GM18505 (cell line): ENCODE measurements around the gene P4HTM.

Source experiments
- ATAC-seq: cut with Tn5 transposase; IDR thresholded peaks from one replicate; pipeline ENCODE4 v1.9.1; 2021; ENCODE audit not compliant: unreplicated experiment
- POLR2A ChIP-seq: IDR thresholded peaks from 4 replicates; pipeline ENCODE4 v1.6.1; 2011; ENCODE audit warnings: borderline replicate concordance; ENCODE audit not compliant: insufficient read depth, insufficient read length; ENCODE audit errors: extremely low read depth

P4HTM gene, protein sequence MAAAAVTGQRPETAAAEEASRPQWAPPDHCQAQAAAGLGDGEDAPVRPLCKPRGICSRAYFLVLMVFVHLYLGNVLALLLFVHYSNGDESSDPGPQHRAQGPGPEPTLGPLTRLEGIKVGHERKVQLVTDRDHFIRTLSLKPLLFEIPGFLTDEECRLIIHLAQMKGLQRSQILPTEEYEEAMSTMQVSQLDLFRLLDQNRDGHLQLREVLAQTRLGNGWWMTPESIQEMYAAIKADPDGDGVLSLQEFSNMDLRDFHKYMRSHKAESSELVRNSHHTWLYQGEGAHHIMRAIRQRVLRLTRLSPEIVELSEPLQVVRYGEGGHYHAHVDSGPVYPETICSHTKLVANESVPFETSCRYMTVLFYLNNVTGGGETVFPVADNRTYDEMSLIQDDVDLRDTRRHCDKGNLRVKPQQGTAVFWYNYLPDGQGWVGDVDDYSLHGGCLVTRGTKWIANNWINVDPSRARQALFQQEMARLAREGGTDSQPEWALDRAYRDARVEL

DNA sequence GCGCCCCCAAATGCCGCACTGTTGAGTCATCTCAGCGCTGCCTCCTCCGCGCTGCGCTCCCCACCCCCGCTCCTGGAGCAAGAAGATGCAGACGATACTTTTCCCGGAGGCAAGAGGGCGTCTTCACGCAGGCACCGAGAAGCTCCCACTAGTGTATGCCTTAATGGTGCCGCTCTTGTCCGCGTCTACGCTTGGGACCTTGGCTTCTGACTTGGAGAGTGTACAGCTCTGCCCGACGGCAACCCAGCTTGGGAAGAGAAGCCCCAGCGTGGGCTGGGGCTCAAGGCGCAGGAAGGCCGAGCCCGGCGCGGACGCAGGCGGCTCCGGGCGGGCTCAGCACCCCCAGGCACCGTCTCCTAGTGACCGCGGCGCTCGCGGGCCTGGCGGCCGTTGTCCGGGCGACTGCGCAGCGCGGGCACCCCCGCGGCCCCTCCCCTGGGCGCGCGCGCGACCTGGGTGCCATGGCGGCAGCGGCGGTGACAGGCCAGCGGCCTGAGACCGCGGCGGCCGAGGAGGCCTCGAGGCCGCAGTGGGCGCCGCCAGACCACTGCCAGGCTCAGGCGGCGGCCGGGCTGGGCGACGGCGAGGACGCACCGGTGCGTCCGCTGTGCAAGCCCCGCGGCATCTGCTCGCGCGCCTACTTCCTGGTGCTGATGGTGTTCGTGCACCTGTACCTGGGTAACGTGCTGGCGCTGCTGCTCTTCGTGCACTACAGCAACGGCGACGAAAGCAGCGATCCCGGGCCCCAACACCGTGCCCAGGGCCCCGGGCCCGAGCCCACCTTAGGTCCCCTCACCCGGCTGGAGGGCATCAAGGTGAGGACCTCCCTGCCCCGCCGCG, at the start of gene P4HTM:
P4HTM (plus strand) TSS at position 446 of the 840 bp plus-strand sequence; CDS start at position 462, 16 bp downstream.
- ATAC-seq = peak; percentile 50
- TF ChIP-seq POLR2A = peak; percentile 49

DNA sequence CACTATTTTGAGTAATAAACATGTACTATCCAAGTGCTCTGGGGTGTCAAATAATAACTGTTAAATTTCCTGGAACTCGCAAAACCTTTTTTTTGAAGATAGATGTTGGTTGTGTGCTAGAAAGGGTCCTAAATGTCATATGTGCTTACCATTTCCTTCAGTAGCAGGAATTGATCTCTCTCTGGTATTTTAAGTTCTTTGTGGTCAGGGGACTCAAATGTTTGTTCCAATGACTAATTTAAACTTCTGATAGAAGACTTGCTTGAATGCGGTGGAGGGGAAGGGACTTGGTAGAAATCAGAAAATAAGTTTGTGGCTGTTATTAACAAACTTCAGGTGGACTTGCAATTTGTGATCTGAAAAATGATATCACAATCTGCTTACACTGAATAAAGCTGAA, 44.6 kb upstream of the P4HTM start:
- no peak for TF ChIP-seq POLR2A
- ATAC-seq = no peak

DNA sequence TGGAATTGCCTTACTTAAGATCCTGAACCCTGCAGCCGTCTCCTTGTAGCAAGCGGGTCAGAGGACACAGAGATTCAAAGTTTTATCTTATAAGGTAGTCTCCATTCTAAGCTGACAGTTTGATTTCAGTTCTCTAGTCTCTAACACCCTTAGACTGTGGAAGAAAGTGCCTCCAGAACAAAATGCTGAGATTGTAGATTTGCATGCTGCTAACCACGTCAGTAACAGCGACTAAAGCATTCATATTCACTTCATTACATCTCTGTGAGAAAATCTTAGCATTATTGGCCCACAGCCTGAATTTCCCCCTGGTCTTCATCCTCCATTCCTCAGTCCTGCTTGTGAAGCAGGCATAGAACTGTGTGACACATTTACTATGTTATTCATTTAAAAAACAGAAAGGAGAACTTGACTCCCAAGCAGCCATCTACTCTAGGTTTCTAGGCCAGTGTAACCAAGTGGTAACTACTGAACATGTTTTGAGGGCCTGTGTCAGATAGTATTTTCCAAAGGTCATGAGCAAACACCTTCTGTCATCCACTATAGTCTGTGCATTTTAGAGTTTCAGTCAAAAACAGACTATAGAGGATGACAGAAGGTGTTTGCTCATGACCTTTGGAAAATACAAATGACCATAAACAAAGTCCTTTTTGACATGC, 44.0 kb upstream of the P4HTM start:
- ATAC-seq = no peak
- no peak for TF ChIP-seq POLR2A

DNA sequence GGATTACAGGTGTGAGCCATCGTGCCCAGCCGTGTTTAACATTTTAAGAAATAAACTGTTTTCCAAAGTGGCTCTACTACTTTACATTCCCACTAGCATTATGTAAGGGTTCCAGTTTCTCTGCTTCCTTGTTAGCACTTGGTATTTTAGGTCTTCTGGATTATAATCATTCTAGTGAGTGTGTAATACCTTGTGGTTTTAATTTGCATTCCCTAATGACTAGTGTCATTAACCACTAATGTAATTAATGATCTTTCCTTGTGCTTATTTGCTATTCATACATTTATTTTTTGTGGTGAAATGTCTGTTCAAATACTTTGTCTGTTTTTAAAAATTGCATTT, 40.7 kb upstream of the P4HTM start:
- ATAC-seq = no peak
- TF ChIP-seq POLR2A = no peak

DNA sequence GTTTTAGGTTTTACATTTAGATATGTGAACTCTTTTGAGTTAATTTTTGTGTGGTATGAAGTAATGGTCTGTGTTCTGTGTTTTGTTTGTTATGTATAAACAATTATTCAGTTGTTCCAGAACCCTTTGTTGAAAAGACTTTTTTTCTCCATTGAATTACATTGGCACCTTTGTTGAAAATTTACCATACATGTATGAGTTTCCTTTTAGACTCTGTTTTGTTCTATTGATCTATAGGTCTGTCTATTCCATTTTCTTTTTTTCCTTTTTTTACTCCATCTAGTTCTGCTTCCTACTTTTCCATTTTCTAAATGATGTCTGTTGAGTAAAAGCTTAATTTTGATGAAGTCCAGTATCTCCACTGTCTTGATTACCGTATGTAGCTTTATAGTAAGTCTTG, 40.0 kb upstream of the P4HTM start:
- ATAC-seq = no peak
- TF ChIP-seq POLR2A = no peak

DNA sequence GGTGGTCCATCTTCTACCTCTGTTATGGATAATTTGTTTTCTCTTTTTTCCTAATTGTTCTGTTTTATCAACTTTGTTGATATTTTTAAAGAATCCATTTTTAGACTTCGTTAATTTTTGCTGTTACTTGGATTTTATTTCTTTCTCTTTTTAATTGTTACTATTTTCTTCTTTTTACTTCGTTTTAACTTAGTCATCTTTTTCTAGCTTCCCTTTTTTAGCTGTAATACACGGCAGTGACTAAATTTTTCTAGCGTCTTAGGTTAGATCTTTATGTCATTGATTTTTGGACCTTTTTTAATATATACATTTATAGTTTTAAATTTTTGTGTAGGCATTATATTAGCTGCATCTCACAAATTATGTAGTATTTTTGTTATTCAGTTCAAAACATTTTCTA, 38.3 kb upstream of the P4HTM start:
- TF ChIP-seq POLR2A = no peak
- no peak for ATAC-seq

DNA sequence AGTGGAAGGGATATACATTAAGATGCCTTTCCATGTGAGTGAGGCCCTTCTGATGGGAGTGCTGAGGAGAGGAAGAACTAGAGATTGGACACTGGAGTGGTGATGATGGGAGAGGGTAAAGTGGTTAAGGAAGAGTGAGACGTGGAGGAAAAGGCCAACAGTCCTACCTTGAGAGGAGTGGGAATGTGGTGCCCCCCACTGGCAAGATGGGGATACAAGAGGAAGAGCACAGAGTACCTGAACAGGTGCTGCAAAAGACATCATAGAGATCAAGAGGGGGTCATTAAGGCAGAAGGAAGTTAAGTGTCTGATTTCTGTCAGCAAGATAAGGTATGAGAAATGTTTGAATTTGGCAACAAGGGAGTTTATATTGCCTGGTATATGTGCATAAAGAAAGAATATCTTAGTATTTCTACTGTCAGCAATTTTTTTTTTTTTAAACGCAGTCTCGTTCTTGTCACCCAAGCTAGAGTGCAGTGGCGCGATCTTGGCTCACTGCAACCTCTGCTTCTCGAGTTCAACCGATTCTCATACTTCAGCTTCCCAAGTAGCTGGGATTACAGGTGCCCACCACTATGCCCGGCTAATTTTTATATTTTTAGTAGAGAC, 37.4 kb upstream of the P4HTM start:
- TF ChIP-seq POLR2A = no peak
- ATAC-seq = no peak

DNA sequence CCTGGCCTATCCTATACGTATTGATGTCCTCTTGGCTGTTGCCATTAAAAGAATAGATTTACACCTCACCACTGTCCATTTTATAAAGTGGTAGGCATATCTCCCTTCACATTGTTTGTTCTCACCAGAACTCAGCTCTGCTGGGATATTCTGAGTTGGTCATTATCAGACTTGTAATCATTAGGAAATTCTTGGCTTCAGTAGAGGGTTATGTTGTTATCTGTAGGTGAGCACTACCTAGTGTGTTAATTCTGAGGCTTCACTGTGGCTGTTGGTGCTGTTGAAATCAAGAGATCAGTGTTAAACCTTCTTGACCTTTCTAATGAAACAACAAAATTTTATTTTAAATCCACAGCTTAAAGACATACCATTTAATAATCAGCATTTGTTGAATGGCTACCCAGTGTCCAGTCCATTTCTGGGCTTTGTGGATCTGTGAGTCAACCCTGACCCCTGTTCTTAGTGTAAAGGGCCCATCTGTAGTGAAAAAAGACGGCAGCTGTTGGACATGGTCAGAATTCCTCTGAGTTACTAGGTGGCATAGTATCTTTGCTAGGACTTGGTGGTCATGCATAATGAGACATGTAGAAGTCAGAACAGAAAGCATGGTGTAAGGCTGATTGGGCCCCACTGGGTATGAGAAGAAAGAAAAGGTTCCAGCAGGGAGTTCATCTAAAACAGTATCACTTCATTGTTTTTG, 32.9 kb upstream of the P4HTM start:
- ATAC-seq = no peak
- no peak for TF ChIP-seq POLR2A

DNA sequence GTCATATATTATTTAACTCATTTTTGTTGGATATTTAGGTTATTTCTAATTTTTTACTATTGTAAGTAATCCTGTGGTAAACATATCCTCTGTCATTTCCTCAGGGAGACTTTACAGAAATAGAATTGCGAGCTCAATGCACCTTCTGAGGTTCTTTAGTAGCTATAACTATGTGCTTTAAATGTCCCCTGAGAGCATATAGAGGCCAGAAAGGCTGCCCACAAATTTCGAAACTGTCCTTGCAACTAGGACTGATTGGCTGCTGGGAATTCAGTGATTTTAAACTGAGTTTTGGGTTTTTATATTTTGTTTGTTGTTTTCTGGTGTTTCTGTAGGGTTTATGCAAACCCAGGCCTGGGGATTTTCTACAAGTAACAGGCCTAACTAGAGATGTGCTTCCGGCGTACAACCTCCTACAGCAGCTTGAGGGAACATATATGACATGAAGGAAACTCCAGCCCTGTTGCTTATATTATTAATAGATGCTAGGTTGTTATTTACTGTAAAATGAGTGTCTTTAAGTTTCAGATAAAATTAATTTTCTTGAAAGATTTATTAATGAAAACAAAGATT, 29.1 kb upstream of the P4HTM start:
- no peak for ATAC-seq
- no peak for TF ChIP-seq POLR2A

DNA sequence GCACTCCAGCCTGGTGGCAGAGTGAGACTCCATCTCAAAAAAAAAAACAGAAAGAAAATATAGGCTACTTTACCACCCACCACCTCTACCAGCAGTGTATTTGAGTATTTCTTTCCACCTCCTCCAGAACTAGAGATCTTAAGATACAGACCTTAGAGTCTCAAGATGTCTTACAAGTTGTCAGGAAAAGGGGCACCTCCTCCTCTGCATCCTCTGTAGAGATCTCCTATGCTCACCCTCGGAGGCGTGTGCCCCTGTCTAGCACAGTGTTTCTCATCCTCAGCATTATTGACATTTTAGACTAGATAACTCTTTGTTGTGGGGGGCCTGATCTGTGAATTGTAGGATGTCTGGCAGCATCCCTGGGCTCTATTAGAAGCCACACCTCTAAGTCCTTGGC, 27.7 kb upstream of the P4HTM start:
- no peak for TF ChIP-seq POLR2A
- ATAC-seq = no peak

DNA sequence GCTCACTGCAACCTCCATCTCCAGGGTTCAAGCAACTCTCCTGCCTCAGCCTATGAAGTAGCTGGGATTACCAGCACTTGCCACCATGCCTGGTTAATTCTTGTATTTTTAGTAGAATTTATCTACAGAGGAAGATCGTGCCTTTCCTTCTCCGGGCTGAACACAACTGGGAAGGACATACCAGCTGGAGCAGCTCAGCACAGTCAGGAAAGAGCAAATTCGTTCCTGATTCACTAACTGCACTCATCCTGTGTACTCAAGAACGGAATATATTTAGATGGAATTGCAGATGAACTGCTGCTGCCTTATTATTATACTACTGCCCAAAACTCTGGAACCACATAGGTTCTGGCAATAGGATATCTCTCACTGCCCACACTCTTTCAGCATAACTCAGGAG, 27.1 kb upstream of the P4HTM start:
- ATAC-seq = no peak
- no peak for TF ChIP-seq POLR2A

DNA sequence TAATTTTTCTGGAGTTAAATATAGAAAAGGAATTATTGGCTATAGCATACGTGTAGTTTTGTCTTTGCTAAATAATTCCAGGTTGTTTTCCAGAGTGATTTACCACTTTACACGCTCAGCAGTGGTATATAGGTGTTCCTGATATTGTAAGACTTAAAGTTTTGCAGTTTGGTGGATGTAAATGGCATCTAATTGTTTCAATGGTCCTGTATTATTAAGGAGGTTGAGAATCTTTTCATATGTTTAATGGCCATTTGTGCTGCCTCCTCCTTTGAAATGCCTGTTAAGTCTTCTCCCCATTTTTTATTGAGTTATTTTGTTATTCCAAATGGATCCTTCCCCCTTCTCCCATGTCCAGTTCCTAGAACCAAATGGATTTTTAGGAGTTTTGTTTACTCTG, 26.4 kb upstream of the P4HTM start:
- no peak for ATAC-seq

More for the DNA sequence above, 26.4 kb upstream of the P4HTM start:
- TF ChIP-seq POLR2A = no peak
